ENCODE results near the gene ENTREP3. TPM values are rescaled to one million over a fixed set of nuclear protein-coding genes. Genes with fewer than 3 reads are reported as not detected.
"Not testable (repeated sequence)": the region's sequence is repeated elsewhere in the genome, so short reads cannot be mapped to it uniquely, and the experiment has no call there.

Gene ENTREP3
- total RNA-seq, 1 donor from 2014 or later, result 58.4 TPM

- H3K27ac Mint-ChIP-seq, result no peak overlapping the region
- DNase-seq (ENCODE audit: low spot score, unreplicated experiment), result no peak
- H3K36me3 Mint-ChIP-seq (ENCODE audit: insufficient read depth), result no peaks in the 10 kb centered on the region
- no peak overlapping the region for H3K4me3 Mint-ChIP-seq (ENCODE audit: low read depth)
- TF ChIP-seq, protein P1, sequence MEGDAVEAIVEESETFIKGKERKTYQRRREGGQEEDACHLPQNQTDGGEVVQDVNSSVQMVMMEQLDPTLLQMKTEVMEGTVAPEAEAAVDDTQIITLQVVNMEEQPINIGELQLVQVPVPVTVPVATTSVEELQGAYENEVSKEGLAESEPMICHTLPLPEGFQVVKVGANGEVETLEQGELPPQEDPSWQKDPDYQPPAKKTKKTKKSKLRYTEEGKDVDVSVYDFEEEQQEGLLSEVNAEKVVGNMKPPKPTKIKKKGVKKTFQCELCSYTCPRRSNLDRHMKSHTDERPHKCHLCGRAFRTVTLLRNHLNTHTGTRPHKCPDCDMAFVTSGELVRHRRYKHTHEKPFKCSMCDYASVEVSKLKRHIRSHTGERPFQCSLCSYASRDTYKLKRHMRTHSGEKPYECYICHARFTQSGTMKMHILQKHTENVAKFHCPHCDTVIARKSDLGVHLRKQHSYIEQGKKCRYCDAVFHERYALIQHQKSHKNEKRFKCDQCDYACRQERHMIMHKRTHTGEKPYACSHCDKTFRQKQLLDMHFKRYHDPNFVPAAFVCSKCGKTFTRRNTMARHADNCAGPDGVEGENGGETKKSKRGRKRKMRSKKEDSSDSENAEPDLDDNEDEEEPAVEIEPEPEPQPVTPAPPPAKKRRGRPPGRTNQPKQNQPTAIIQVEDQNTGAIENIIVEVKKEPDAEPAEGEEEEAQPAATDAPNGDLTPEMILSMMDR (IDR thresholded peaks at IDR 0.05; ENCODE audit: unreplicated experiment), result no peak
- H3K27me3 Mint-ChIP-seq, result peaks cover 27% of the 10 kb centered on the region
- no peaks in the 10 kb centered on the region for H3K4me1 Mint-ChIP-seq (ENCODE audit: low read depth)
- H3K9me3 Mint-ChIP-seq (ENCODE audit: low read depth), result no peaks in the 10 kb centered on the region
Observed at GRCh38 chr1:155294520-155295182, 39.4 kb upstream of the ENTREP3 start.

DNA sequence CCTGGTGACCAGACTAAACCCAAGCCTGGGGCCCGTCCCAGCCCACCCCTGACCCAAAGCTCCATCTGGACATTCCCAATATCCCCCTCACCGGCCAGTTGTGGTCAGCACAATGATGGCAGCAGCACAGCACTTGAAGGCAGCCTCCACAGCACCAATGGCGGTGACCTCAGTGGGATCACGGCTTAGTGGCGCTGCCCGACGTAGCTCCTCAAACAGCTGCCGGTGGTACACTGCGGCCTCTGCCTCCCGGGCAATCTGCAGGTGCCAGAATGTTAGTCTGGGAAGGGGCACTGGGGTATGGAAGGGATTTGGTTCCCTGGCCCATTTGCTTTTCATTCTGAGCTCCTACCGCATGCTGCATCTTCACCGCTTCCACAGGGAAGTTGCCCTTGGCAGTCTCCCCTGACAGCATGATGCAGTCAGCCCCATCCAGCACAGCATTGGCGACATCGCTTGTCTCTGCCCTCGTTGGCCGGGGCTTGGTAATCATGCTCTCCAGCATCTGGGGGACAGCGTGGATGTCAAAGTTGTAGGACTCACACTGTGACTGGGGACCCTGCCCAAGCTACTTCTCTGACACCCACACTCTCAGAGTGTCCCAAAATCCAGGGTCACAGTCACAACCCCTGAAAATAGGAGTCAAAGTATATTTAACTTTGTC lies 37.9 kb upstream of the ENTREP3 start:
- DNase-seq (ENCODE audit: low spot score, unreplicated experiment), result no peak
- Mint-ChIP-seq H3K4me3 (ENCODE audit: low read depth) (no peak overlapping the region), H3K27ac (no peak overlapping the region), H3K36me3 (ENCODE audit: insufficient read depth) (no peaks in the 10 kb centered on the region), H3K9me3 (ENCODE audit: low read depth) (no peaks in the 10 kb centered on the region), H3K4me1 (ENCODE audit: low read depth) (no peaks in the 10 kb centered on the region), H3K27me3 (peaks cover 27% of the 10 kb centered on the region)
- TF ChIP-seq, protein P1 (IDR thresholded peaks at IDR 0.05; ENCODE audit: unreplicated experiment), result no peak

DNA sequence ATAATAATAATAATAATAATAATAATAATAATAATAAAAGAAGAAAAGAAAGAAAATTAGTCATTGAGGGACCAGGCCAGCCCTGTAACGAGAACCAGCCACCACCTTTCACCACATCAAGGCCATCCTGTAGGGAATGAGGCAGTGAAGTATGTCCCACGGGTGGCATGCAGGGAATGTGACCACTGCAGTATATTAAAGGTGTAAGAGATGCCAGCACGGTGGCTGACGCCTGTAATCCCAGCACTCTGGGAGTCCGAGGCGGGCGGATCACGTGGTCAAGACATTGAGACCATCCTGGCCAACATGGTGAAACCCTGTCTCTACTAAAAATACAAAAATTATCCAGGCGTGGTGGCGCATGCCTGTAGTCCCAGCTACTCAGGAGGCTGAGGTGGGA lies 35.7 kb upstream of the ENTREP3 start:
- H3K27me3 Mint-ChIP-seq, result peaks cover 14% of the 10 kb centered on the region

DNA sequence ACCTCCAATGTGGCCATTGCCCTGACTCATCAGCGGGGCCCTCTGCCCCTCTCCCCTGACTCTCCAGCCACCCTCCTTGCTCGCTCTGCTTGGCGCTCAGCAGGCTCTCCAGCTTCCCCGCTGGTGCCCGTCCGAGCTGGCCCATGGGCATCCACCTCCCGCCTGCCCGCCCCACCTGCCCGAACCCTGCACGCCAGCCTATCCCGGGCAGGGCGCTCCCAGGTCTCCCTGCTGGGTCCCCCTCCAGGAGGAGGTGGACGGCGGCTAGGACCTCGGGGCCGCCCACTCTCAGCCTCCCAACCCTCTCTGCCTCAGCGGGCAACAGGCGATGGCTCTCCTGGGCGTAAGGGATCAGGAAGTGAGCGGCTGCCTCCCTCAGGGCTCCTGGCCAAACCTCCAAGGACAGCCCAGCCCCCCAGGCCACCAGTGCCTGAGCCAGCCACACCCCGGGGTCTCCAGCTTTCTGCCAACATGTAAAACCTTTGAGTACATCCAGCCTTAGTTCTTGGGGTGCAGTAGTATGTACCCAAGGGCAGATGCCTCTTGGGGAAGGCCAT lies 32.8 kb upstream of the ENTREP3 start:
- no peaks in the 10 kb centered on the region for H3K36me3 Mint-ChIP-seq (ENCODE audit: insufficient read depth)
- no peaks in the 10 kb centered on the region for H3K9me3 Mint-ChIP-seq (ENCODE audit: low read depth)
- DNase-seq (ENCODE audit: low spot score, unreplicated experiment), result no peak
- no peaks in the 10 kb centered on the region for H3K27me3 Mint-ChIP-seq
- H3K27ac Mint-ChIP-seq, result no peak overlapping the region
- TF ChIP-seq, protein P1 (IDR thresholded peaks at IDR 0.05; ENCODE audit: unreplicated experiment), result no peak
- no peak overlapping the region for H3K4me3 Mint-ChIP-seq (ENCODE audit: low read depth)
- no peaks in the 10 kb centered on the region for H3K4me1 Mint-ChIP-seq (ENCODE audit: low read depth)

More for the DNA sequence above, 35.7 kb upstream of the ENTREP3 start:
- not testable (repeated sequence) for H3K27ac Mint-ChIP-seq; H3K36me3 Mint-ChIP-seq (ENCODE audit: insufficient read depth); H3K4me1 Mint-ChIP-seq (ENCODE audit: low read depth); H3K9me3 Mint-ChIP-seq (ENCODE audit: low read depth); DNase-seq (ENCODE audit: low spot score, unreplicated experiment); H3K4me3 Mint-ChIP-seq (ENCODE audit: low read depth)

GRCh38 chr1:155286544-155286943 lies 31.3 kb upstream of the ENTREP3 start:
- Mint-ChIP-seq H3K27me3 (no peaks in the 10 kb centered on the region), H3K4me1 (ENCODE audit: low read depth) (no peaks in the 10 kb centered on the region), H3K36me3 (ENCODE audit: insufficient read depth) (no peaks in the 10 kb centered on the region), H3K9me3 (ENCODE audit: low read depth) (no peaks in the 10 kb centered on the region), H3K27ac (no peak overlapping the region), H3K4me3 (ENCODE audit: low read depth) (no peak overlapping the region)
- TF ChIP-seq, protein P1 (IDR thresholded peaks at IDR 0.05; ENCODE audit: unreplicated experiment), result no peak
- no peak for DNase-seq (ENCODE audit: low spot score, unreplicated experiment)
